HG03139 (cell line): ENCODE results near the gene CLCA4.

Source experiments
- ATAC-seq: cut with Tn5 transposase; IDR thresholded peaks from one replicate; pipeline ENCODE4 v1.9.1; 2021; ENCODE audit not compliant: unreplicated experiment

The CLCA4 gene

DNA sequence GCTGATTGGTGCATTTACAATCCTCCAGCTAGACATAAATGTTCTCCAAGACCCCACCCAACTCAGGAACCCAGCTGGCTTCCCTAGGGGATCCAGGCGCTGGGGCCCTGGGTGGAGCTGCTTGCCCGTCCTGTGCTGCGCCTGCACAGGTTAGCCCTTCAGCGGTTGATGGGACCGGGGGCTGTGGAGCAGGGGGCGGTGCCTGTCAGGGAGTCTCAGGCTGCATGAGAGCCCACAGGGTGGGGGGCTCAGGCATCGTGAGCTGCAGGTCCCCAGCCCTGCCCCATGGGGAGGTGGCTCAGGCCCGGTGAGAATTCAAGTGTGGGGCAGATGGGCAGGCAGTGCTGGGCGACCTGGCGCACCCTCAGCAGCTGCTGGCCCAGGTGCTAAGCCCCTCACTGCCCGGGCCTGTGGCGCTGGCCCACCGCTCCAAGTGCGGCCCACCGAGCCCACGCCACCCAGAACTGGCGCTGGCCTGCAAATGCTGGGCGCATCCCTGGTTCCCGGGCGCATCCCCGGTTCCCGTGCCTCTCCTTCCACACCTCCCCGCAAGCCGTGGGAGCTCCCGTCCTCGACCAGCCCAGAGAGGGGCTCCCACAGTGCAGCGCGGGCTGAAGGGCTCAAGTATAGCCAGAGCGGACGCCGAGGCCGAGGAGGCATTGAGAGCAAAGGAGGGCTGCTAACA is 23.1 kb upstream of the CLCA4 start:
- no peak for ATAC-seq

GRCh38 chr1:86527306-86527705 is 19.6 kb upstream of the CLCA4 start:
- ATAC-seq = no peak

GRCh38 chr1:86530211-86530845 is 16.6 kb upstream of the CLCA4 start:
- ATAC-seq = no peak

DNA sequence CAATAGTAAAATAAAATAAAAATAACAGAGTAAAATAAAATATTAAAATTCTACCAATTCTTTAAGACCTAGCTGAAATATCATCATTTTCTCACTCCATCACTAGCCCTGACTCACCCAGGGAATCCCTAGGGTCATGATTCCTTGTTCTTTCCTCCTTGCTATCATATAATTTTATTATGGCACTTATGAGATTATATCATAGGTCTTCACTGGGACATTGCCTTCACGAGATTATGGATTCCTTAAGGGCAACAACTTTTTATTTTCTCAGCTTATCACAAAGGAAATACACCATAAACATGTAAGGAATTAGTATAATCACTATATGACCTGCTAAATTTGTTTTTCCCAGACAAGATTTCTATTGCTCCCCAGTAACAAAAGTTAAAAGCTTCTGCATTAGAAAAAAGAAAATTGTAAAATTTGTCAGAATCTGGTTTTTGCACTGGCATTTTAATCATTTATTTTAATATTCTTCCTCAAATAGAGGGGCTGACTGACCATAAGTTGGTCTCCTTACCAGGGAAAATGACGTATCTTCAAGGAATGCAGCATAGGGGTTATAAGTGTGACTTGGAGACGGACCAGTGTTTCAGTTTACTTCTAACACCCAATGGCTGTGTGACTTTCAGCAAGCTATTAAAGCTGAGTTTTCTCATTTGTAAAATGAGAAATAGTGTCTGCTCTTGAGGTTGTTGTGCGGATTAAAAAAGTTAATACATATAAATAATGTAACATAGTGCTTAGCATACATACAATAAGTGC is 8.8 kb upstream of the CLCA4 start:
- no peak for ATAC-seq

GRCh38 chr1:86538775-86539174 is 8.1 kb upstream of the CLCA4 start:
- no peak for ATAC-seq

GRCh38 chr1:86541859-86542258 is 5.0 kb upstream of the CLCA4 start:
- ATAC-seq = no peak

- no peak for ATAC-seq
These were observed 4.2 kb upstream of the CLCA4 start for GRCh38 chr1:86542631-86543030.

GRCh38 chr1:86548839-86549238 is 2.0 kb downstream of the CLCA4 start:
- ATAC-seq = no peak

DNA sequence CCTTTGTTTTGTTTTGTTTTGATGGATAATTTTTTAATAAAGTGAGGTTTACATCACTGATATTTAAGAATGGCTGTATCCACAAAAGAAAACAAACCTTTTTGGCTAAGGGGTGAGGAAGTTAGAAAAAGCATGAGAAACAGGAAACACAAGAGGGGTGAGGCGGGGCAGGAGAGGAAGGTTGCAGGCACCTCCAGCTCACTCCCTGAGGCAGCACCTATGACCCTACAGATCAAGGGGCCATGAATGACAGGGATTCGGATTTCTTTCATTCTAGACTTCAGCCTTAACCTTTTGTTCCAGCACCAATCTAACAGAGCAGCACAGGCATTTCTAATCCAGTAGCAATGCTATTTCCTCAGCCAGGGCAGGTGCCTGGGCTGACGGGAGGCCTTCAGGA is 4.4 kb downstream of the CLCA4 start:
- ATAC-seq = no peak

- ATAC-seq = no peak
These were observed 5.5 kb downstream of the CLCA4 start for GRCh38 chr1:86552376-86552775.

DNA sequence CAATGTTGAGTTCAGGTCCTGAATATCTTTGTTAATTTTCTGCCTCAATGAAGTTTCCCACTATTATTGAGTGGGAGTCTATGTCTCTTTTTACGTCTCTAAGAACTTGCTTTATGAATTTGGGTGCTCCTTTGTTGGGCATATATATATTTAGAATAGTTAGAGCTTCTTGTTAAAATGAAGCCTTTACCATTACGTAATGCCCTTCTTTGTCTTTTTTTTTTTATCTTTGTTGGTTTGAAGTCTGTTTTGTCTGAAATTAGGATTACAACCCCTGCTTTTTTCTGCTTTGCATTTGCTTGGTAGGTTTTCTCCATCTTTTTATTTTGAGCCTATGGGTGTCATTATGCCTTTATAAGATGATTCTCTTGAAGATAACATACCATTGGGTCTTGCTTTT is 10.9 kb downstream of the CLCA4 start:
- no peak for ATAC-seq

GRCh38 chr1:86563849-86564248 is 17.0 kb downstream of the CLCA4 start:
- ATAC-seq = no peak

DNA sequence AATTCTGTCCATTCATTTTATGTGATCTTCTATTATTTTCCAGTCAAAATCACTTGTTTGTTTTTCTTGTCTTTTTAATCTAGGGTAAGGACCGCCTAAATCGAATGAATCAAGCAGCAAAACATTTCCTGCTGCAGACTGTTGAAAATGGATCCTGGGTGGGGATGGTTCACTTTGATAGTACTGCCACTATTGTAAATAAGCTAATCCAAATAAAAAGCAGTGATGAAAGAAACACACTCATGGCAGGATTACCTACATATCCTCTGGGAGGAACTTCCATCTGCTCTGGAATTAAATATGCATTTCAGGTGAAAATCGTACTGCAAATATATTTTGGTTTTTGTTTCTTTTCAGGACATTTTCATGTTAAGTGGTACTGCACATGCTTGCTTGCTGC is 20.5 kb downstream of the CLCA4 start:
- ATAC-seq = no peak

- no peak for ATAC-seq
These were observed 21.0 kb downstream of the CLCA4 start for GRCh38 chr1:86567878-86568277.

DNA sequence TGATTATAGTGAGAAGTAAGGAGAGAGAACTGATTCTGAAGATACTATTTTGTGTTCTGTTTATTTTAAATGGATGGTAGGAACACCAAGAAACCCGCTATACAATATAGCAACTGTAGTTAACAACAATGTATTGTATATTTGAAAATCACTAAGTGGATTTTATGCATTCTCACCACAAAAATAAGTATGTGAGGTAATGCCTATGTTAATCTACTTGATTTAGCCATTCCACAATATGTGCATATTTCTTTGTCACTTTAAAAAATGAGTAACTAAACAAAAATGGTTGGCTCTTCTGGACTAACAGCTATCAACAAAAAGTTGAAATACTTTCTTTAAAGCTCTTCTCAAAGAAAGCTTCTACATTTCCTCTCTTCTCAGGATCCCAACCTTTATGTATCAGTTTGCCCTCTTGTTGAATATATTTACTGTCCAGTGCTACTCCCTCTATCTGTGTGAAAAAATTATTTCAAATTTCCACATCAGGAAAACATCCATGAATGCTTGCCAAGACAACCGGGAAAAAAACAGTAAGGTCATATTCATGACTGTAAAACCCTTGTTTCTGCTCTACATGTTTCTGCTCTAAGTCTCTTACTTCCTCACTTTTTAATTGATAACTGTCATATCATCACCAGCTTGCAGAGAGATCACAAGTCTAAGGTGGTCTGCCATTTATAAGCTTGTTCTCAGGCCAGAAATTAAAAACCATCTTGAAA is 27.0 kb downstream of the CLCA4 start:
- no peak for ATAC-seq

- ATAC-seq = no peak
These were observed 34.4 kb downstream of the CLCA4 start for GRCh38 chr1:86581231-86581630.

- ATAC-seq = no peak
These were observed 35.3 kb downstream of the CLCA4 start for GRCh38 chr1:86582161-86582560.

DNA sequence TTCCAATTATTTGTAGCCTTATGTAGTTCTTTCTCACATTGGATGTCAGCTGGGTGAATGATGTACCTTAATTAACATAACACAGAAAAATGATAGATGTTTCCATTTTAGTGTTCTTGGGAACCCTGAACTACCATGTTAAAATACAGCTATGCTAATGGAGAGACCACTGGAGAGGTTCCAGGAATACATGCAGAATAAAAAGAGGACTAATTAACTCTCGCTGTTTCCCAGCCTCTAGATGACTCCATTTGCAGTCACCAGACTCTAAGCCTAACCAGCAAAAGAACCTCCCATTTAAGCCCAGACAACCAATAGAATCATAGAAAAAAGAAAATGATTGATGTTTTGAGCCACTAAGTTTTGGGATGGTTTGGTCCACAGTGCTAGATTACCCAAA is 36.2 kb downstream of the CLCA4 start:
- ATAC-seq = no peak

- ATAC-seq = no peak
These were observed 36.7 kb downstream of the CLCA4 start for GRCh38 chr1:86583593-86583992.

DNA sequence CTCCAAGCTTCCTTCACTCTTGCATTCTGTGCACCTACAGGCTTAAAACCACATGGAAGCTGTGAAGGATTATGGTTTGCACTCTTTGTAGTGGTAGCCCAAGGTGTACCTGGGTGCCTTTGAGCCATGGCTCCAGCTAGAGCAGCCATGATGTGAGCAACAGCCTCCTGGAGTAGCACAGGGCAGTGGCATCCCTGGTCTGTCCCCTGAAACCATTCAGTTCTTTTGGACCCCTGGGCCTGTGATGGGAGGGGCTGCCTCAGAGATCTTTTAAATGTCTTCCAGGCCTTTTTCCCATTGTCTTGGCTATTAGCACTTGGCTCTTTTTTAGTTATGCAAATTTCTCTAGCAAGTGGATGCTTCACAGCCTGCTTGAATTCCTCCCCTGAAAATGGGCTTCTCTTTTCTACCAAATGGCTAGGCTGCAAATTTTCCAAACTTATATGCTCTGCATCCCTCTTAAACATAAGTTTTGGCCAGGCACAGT is 47.4 kb downstream of the CLCA4 start:
- ATAC-seq = no peak

DNA sequence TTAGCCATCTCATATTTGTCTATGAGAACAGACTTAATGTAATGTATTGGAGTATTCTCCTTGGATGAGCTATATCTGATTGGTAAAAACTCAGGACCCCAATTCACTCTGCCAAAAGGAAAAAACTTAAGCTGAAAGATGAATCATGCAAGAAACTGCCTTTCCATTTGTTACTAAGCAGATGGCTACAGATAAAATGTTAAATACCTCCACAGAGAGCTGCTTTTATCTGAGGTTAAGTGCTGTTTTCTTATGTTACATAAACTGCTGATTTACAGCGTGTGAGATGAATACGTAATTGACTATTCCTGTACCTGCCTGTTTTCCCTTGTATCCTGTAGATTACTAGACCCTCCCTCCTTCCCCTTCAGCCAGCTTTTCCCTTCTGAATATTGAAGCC is 49.3 kb downstream of the CLCA4 start:
- no peak for ATAC-seq
